NOMO-1 treated with dmso at 0.1 percent for 144 hours (cell line): ENCODE measurements around the gene TOGARAM1.
A peak's percentile ranks its signal among the peaks of the same experiment; 100 is the strongest.
"Not testable (repeated sequence)": the region's sequence is repeated elsewhere in the genome, so short reads cannot be mapped to it uniquely, and the experiment has no call there.

Experiments
- DNase-seq: peaks from one replicate; lab custom pipeline; 2025; ENCODE audit not compliant: unreplicated experiment; lab: John Stamatoyannopoulos, UW

TOGARAM1 gene

GRCh38 chr14:45039390-45039789 lies 77.4 kb downstream of the TOGARAM1 start:
- DNase-seq: no peak

GRCh38 chr14:45041641-45042040 lies 79.7 kb downstream of the TOGARAM1 start:
- DNase-seq: no peak

GRCh38 chr14:45044638-45045037 lies 82.6 kb downstream of the TOGARAM1 start:
- DNase-seq: no peak

- no peak for DNase-seq
These were observed 86.4 kb downstream of the TOGARAM1 start for GRCh38 chr14:45048385-45048784.

GRCh38 chr14:45051180-45051579 lies 89.2 kb downstream of the TOGARAM1 start:
- DNase-seq: no peak

GRCh38 chr14:45051896-45052295 lies 89.9 kb downstream of the TOGARAM1 start:
- DNase-seq: no peak

GRCh38 chr14:45057349-45057748 lies 95.4 kb downstream of the TOGARAM1 start:
- no peak for DNase-seq

- no peak for DNase-seq
These were observed 95.9 kb downstream of the TOGARAM1 start for GRCh38 chr14:45057881-45058364.

- DNase-seq: no peak
These were observed 98.6 kb downstream of the TOGARAM1 start for GRCh38 chr14:45060551-45060950.

- DNase-seq: no peak
These were observed 103.5 kb downstream of the TOGARAM1 start for GRCh38 chr14:45065540-45065939.

- no peak for DNase-seq
These were observed 104.0 kb downstream of the TOGARAM1 start for GRCh38 chr14:45065956-45066355.

GRCh38 chr14:45066667-45067066 lies 104.7 kb downstream of the TOGARAM1 start:
- no peak for DNase-seq

GRCh38 chr14:45068396-45068795 lies 106.4 kb downstream of the TOGARAM1 start:
- no peak for DNase-seq

- no peak for DNase-seq
These were observed 108.2 kb downstream of the TOGARAM1 start for GRCh38 chr14:45070215-45070614.

- DNase-seq: no peak
These were observed 110.1 kb downstream of the TOGARAM1 start for GRCh38 chr14:45072126-45072525.

- no peak for DNase-seq
These were observed 111.4 kb downstream of the TOGARAM1 start for GRCh38 chr14:45073231-45073879.

GRCh38 chr14:45078323-45078722 lies 116.3 kb downstream of the TOGARAM1 start:
- no peak for DNase-seq

GRCh38 chr14:45080416-45080968 lies 118.5 kb downstream of the TOGARAM1 start:
- not testable (repeated sequence) for DNase-seq

GRCh38 chr14:45081096-45081495 lies 119.1 kb downstream of the TOGARAM1 start:
- not testable (repeated sequence) for DNase-seq

GRCh38 chr14:45082420-45082819 lies 120.4 kb downstream of the TOGARAM1 start:
- DNase-seq: no peak

GRCh38 chr14:45083617-45083975 lies 121.6 kb downstream of the TOGARAM1 start:
- no peak for DNase-seq

GRCh38 chr14:45083976-45084722 lies 122.2 kb downstream of the TOGARAM1 start, which contains the start of gene PRPF39:
Gene PRPF39, plus strand, starts transcription at chr14:45084116. Its CDS starts 11,124 bp downstream, at chr14:45095240.
- DNase-seq: peak; percentile 84
